Stimulated activated CD8-positive, alpha-beta memory T cell treated with anti-CD3 and anti-CD28 coated beads, Interleukin-15, amount 100 ng/mL, for 4 hours (primary cell): ENCODE results near the gene KAZN.

Experiments
- DNase-seq, 2 donors: peaks; one replicate each; pipeline ENCODE4 v3.0.0-alpha.2; 2020; ENCODE audit warnings: low read depth in 2 of 2

KAZN gene

DNA sequence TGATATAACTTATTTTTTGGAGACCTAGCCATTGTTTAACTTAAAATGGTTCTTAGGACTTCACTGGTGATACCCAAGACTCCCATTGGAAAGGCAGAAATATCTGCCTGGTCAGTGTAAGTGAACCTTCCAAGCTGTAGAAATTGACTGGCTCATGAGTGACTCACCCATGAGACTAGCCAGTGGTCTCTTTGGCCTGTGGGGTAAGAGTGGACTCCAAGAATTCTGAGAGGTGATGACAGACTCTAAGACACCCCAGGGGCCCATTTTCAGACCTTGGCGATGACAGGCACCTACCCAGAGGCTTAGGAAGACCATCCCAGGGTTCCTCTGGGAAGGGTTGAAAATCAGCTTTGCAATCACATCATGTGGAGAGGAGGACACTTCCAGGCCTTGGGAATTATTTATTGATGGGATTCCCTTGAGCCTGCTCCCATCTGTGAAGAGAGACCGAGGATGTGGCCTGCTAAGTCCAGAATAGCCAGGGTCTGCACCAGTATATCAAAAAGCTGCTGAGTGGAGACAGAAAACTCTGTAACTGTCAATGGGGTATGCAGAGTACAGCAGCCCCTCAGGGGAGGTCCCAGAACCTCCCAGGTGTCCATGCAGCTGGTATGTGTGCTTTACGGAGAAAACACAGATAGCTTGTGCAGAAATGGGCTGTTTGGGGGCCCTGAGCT, 78.9 kb downstream of the KAZN start:
- no peak for DNase-seq

DNA sequence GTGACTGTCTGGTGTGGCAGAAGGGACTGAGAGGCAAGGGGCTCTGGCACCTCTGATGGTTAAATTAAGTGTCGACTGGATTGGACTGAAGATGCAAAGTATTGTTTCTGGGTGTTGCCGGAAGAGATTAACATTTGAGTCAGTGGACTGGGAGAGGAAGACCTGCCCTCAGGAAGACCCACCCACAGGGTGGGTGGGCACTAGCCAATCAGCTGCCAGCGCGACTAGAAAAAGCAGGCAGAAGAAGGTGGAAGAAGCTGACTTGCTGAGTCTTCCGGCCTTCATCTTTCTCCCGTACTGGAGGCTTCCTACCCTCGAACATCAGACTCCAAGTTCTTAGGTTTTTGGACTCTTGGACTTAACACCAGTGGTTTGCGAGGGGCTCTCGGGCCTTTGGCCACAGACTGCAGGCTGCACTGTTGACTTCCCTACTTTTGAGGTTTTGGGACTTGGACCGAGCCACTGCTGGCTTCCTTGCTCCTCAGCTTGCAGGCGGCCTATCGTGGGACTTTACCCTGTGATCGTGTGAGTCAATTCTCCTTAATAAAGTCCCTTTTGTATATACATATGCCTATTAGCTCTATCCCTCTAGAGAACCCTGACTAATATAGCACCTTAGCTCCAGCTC, 79.6 kb downstream of the KAZN start:
- no peak for DNase-seq

DNA sequence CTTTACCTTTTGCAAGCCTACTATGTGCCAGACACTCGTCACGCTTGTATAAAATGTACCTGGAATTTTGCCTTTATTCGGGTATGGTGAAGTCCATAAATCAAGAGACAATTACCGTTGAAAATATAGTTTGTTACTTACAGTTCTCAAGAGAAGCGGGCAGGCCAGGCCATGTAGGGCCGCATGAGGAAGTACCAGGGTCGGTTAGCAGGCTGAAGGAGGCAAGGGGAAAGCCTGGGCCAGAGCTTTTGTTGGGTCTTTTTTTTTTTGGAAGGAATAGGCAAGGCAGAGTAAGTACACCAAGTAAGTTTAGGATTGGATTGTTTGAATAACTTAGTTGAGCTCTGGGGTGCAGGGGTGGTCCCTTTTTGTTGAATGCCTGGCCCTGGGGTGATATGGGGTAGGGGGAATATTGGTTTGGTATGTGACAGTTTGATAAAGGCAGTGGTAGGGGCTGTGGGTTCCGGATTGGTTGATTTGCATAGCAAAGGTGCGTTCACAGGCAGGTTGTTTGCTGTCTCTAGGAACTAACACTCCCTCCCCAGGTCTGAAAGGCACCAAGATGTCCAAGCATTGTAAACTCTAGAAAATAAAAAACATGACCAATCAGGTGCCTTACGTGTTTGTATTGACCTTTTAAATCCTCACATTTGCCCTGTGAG, 80.7 kb downstream of the KAZN start:
- DNase-seq, result no peak

DNA sequence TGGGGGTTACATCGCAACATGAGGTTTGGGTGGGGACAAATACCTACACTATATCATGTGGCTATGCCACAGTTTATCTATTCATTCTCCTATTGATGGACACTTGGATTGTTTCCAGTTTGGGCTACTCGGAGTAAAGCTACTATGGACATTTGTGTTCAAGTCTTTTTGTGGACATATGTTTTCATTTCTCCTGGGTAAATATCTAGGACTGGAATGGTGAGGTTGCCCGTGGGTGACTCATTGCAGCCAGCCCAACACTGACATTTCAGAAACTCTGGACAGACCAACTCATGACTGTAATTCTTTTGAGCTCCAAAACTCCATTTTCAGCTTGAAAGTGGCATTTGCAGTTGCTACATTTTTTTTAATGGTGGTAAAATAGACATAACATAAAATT, 82.7 kb downstream of the KAZN start:
- DNase-seq, result no peak

DNA sequence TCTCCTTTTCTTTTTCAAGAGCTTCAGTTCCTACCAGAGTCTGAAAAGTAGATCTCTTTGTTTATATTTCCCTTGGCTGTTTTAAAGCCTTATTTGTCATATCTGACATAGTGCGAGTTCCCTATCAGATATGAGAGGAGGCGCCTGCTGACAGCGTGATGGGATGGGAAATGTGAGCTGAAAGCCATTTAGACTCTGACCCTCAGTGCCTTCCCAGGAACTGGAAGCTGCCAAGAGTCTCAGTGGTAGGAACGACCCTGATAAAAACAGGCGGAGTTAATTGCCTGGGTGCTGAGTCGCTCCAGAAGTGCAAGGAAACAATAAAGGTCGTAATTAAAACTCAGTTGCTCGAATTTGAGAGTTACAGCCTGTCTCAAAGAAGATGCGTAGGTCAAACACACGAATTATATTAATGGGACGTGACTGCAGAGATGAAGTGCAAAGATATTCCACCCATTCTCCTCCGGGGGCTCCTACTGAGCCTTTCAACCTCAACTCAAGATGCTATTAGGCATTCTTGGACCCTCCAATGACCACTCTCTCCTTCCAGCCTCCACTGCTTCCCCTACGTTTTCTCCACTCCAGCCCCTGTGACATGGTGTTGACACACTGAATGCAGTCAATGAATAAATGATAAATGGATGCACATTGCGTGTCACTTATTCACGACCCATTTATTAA, 84.6 kb downstream of the KAZN start:
- no peak for DNase-seq

DNA sequence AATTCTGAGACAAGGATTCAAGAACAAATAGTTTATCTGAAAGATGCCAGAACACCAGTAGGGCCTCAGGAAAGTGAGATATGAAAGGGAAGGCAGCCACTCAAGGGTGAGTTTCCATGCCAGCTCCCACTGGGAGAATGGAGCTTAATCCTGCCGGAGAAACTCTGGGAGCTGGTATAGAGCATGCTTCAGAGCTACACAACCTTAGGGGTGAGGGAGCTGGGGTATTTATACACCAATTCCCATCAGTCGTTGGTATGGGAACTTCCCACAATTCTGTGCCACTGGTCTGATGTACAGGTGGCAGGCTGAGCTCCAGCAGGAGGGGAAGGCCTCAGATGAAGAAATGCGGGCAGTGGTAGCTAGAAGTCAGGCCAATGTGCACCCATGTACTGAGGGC, 86.6 kb downstream of the KAZN start:
- no peak for DNase-seq

DNA sequence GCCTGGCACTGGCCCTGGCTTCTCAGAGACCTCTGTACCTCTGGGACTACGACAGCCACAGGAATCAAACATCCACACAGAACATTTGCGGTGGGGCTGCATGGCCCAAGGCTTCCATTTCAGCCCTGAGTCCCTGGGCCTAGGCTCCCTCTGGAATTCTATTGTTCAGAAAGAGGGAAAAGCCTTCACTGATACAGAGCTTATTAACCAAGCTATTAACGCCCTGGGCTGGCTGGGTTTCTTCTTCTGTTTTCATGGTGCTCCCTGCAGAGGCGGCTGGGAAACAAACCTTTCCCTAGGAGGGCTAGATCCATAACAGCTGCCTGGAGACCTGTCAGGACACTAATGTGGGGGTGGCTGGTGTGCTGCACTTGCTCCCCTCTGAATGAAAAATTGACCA, 88.2 kb downstream of the KAZN start:
- DNase-seq, result no peak

DNA sequence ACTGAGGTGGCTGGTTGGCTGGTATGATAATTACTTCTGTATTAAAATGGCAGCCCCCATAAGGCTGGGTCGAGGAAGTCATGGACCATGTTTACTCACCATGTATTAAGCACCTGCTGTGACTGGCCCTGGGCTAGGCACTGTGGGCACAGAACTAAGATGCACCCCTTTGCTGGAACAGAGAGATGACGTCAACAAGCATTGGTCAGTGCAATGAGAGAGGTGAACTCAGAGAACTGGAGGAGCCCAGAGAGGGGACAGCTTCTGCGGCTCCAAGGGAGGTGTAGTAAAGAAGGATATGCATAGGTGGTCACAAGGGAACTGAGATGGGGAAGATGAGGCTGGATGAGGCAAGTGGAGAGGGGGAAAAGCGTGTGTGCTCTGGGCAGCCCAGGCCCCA, 88.7 kb downstream of the KAZN start:
- no peak for DNase-seq

DNA sequence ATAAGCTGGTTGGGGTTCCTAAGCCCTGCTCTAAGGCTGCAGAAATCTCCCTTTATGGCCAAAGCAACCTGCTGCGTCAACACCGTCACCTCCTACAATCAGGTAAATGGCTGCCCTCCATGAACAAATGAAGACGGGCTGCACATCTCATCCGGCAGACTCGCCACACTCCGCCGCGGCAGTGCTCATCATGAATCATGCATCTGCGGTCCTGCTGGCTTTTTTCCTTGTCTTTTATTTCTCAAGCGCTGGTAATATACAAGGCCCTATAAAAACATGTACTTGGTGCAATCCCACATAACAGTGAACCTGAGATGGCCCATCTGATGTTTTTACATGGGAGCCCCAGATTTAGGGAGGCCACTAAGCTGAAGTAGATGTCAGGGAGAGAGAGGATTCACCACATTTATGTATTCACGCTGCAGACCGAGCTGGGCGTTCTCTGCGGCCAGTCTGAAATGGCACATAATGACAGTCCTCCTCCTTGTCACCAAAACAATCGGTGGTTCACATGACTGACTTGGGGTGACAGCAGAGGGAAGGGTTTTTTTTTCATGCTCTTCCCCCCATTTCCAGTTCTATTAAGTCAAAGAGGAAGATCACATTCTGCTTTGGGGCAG, 91.6 kb downstream of the KAZN start:
- no peak for DNase-seq

DNA sequence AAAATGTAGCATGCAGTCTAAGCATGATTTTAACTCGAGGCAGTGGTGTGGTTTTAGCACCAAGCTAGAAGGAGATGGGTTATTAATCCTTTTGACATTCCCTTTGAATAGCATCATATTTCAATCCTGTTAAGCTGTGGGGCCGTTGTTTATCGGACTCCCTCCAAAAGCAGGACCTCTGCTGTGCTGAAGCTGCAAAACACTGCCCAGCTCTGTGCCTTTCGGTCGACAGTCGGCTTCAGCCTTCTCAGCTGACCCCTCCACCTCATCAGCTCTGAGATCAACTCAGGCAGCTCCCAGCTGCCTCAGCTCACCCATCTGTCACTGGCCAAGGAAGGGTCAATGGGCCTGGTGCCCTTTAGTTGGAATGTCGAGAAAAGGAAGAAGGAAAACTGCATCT, 95.5 kb downstream of the KAZN start:
- no peak for DNase-seq

DNA sequence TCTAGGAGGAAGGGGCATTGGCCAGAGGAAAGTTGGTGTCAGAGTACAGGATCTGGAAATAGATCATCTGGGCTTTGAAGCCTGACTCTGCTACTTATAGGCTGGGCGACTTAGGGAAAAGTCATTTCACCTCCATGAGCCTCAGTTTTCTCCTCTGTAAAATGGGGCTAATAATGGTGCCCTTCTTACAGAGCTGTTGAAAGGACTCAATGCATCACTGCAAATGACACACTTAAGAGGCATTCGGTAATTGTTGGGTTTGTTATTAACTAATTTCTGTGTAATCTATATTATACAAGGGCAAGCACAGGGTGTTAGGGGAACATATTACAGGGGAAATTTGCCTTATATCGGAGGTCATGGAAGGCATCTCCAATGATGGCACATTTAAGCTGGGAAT, 96.1 kb downstream of the KAZN start:
- no peak for DNase-seq

DNA sequence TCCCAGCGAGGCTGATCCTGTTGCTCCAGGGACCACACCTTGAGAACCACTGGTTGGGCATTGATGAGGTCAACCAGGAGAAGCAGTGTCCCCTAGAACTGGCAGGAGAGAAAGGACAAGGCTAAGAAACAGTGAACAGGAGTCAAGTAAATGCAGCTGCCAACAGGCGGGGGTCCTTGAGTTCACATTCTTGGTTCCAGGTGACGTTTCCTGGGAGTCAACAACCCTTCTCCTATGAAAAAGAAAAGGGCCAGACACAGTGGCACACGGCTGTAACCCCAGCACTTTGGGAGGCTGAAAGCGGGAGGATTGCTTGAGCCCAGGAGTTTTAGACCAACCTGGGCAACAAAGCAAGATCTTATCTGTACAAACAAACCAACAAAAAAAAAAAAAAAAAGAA, 98.3 kb downstream of the KAZN start:
- DNase-seq, result no peak

DNA sequence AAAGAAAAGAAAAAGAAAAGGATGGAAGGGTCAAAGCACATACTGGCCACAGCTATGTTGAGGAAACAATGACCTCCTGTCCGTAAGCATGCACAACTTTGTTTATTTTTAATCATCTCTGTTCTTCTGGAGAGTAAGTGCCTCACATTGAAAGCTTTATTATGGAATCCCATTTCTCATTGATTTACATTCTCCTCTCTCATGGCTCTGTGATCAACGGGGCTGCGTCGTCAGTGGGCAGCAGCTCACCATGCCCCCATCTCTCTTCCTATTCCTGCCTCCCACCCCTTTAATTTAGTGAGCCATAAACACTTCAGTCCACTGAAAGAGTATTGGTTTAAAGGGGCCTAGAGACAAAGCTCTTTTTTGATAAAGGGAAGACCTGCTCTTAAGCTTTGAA, 98.9 kb downstream of the KAZN start:
- no peak for DNase-seq

DNA sequence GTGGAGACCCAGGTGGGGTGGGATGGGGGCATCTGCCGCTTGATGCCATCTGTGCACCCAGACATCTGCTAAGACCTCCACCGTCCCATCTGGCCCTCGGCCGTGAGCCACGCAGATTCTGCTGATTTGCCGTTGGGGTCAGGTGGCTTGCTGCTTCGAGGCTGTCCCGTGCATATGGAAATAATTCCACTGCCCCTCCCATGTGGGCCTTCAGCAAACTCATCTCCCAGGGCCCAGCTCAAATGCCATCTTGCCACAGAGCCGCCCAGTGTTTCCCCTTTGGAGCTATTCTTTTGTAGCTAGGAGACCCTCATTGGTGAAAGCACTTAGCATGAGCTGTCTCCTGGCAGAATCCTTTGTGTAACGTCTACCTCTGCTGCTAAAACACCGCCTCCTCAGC, 99.8 kb downstream of the KAZN start:
- DNase-seq, result no peak

DNA sequence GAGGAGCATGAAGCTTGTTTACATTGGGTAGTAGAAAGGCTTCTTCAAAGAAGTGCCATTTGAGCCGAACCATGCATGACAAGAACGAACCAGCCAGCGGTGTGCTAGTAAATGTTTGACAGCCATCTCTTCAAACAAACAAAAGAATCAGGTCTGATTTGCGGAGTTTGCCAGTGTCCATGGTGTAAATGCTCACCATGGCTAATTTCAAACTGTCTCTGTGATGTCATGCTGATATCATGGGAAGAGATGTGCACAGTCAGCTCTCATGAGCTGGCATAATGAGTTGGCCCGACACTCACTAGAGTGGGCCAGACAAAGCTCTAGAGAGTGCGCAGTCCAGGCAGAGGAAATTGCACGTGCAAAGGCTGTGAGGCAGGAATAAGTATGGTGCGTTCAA, 101.1 kb downstream of the KAZN start:
- no peak for DNase-seq

DNA sequence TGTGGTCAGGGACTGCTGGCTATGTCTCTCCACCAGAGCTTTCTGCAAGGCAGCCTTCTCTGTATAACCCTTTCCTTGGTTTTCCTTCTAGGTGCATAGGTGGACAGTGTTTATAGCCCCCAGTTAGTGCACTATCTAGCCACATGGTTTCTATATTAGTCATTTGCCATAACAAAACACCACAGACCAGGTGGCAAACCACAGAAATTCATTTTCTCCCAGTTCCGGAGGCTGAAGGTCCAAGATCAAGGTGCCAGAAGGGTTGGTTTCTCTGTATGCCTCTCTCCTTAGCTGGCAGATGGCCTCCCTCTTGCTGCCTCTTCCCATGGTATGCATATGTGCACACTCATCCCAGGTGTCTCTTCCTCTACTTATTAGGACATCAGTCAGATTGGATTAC, 106.4 kb downstream of the KAZN start:
- DNase-seq, result no peak

DNA sequence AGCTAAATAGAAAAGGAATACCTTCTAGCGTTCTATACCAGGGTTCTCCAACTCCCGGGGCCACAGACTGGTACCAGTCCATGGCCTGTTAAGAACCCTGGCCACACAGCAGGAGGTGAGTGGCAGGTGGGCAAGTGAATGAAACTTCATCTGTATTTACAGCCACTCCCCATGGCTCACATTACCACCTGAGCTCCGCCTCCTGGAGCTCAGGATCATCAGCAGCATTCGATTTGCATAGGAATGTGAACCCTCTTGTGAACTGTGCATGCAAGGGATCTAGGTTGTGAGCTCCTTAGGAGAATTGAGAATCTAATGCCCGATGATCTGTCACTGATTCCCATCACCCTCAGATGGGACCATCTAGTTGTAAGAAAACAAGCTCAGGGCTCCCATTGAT, 107.3 kb downstream of the KAZN start:
- no peak for DNase-seq

DNA sequence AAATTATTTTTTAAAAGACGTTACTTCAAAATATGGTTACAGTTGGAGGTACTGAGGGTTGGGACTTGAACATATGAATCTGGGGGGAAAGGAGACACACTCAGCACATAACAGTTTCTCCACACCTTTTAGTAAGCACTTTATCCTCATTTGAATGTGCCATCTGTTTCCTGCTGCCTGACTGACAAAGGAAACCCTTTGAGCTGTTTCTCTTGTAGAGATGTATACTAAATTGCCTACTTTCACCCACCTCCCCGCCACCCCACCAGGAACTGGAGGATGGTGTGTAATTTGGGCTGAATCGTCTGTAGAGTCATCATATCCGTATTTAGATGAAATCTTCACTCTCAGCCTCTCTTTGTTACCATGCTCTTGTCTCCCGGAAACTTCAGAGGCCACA, 108.1 kb downstream of the KAZN start:
- DNase-seq, result no peak

DNA sequence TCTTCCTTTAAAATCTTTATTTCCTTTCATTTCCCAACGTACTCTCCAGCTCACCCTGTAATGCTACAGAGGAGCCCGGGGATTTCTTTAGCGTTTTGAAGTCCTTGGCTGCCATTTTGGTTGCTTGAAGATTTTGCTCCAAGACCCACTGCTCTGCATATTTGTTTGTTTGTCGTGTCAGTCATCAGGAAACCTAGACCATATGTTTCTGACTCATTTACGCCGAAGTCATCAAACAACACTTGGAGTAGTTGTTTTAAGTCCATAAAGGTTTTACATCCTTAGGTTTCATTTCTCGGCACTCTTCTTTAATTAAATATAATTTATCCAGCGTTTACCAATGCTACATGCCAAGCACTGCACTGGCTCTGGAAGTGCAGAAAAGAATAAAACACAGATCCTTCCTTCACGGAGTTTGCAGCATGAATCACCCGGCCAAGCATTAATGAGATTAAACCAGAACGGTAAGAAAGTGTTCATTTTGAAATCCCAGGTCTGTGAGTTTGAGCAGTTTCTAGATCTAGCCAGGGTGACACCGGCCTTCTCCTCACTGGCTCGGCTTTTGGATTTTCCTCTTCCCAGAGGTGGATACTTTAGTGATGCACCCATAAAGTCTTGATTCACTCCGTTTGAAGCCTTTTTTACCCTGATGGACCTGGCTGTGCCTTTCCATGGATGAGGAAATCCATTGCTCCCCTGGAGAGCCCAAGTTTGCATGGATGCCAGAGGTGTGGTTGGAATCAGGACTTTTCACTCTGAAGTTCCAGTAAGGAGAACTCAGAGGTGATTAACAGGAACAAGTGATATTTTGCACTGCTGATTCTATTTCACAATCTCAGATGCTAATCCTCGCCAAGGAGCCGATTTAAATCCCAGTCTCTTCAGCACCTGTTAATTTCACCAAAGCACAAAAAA, 109.3 kb downstream of the KAZN start:
- no peak for DNase-seq

DNA sequence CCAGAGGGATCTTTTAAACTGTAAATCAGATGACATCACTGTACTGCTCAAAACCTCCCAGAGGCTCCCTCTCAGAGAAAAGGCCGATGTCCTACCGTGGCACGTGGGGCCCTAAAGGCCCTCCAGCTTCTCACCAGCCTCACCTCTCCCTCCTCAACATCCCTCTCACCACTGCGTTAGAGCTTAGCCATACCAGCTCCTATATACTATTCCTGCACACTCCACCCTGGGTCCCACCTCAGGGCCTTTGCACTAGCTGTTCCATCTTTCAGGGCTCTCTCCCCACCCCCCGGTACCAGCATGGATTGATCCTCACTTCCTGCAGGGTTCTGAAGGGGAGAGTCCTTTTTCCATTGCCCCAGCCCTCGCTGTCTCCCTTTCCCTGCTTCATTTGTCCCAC, 111.8 kb downstream of the KAZN start:
- DNase-seq, result no peak

DNA sequence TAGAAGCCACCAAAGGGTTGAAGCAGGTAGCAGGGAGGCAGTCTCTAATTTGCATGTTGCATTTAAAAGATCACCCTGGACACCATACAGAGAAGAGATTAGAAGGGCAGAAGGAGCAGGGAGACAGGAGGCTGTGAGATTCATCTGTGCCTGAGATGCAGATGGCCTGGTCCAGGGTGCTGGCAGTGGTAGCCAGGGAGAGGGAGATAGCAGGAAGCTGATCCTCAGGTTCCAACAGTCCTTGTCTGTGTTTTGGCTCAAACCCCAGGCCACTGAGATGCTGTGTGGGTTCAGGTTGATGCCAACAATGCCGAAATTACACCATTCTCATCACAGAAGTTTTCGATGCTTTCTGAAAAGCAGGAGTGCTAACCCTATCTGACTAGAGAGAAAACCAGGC, 113.7 kb downstream of the KAZN start:
- no peak for DNase-seq
